Stimulated activated CD4-positive, alpha-beta T cell treated with anti-CD3 and anti-CD28 coated beads, TNF-alpha, amount 100 ng/mL, for 1 hour (primary cell): ENCODE data around the gene GET4.
"Not testable (repeated sequence)": the region's sequence is repeated elsewhere in the genome, so short reads cannot be mapped to it uniquely, and the experiment has no call there.

Experiments used
- DNase-seq, 3 donors: peaks; one replicate each; pipeline ENCODE4 v3.0.0-alpha.2; 2020; ENCODE audit warnings: low read depth in 3 of 3, low spot score in 1 of 3

The GET4 gene

GRCh38 chr7:868189-868486 is 8.2 kb upstream of the GET4 start:
- no peak for DNase-seq

- DNase-seq = no peak
Measured at GRCh38 chr7:869348-869747, 7.0 kb upstream of the GET4 start.

- DNase-seq = no peak
Measured at GRCh38 chr7:871900-872537, 4.3 kb upstream of the GET4 start.

GRCh38 chr7:872685-873084 is 3.7 kb upstream of the GET4 start:
- not testable (repeated sequence) for DNase-seq

GRCh38 chr7:873367-874002 is 2.9 kb upstream of the GET4 start:
- DNase-seq = peak in 2 of 3 donors; percentile 41 to 50

- DNase-seq = no peak
Measured at GRCh38 chr7:874031-874749, 2.2 kb upstream of the GET4 start.

GRCh38 chr7:875051-875450 is 1.3 kb upstream of the GET4 start:
- no peak for DNase-seq

GRCh38 chr7:875476-876076 is 778 bp upstream of the GET4 start:
- no peak for DNase-seq

- DNase-seq = no peak
Measured at GRCh38 chr7:876972-877311, 588 bp downstream of the GET4 start.

GRCh38 chr7:877312-878232 is 1.2 kb downstream of the GET4 start:
- no peak for DNase-seq

- no peak for DNase-seq
Measured at GRCh38 chr7:879093-879492, 2.7 kb downstream of the GET4 start.

GRCh38 chr7:879706-880105 is 3.4 kb downstream of the GET4 start:
- no peak for DNase-seq

- DNase-seq = no peak
Measured at GRCh38 chr7:880450-880849, 4.1 kb downstream of the GET4 start.

- no peak for DNase-seq
Measured at GRCh38 chr7:881441-882234, 5.3 kb downstream of the GET4 start.

- DNase-seq = no peak
Measured at GRCh38 chr7:882336-883035, 6.1 kb downstream of the GET4 start.

GRCh38 chr7:883055-884021 is 7.0 kb downstream of the GET4 start:
- no peak for DNase-seq

GRCh38 chr7:884191-885003 is 8.0 kb downstream of the GET4 start:
- no peak for DNase-seq
